ENCODE measurements around the gene SMARCAL1. TPM values are rescaled to one million over a fixed set of nuclear protein-coding genes. Genes with fewer than 3 reads are reported as not detected.

Gene SMARCAL1
- total and polyA plus RNA-seq, 9 of the 15 experiments (the other 6 are each of a cell fraction or from before 2014, with no cell fraction given) = 8.2 to 27.9 (median 12.4) TPM

DNA sequence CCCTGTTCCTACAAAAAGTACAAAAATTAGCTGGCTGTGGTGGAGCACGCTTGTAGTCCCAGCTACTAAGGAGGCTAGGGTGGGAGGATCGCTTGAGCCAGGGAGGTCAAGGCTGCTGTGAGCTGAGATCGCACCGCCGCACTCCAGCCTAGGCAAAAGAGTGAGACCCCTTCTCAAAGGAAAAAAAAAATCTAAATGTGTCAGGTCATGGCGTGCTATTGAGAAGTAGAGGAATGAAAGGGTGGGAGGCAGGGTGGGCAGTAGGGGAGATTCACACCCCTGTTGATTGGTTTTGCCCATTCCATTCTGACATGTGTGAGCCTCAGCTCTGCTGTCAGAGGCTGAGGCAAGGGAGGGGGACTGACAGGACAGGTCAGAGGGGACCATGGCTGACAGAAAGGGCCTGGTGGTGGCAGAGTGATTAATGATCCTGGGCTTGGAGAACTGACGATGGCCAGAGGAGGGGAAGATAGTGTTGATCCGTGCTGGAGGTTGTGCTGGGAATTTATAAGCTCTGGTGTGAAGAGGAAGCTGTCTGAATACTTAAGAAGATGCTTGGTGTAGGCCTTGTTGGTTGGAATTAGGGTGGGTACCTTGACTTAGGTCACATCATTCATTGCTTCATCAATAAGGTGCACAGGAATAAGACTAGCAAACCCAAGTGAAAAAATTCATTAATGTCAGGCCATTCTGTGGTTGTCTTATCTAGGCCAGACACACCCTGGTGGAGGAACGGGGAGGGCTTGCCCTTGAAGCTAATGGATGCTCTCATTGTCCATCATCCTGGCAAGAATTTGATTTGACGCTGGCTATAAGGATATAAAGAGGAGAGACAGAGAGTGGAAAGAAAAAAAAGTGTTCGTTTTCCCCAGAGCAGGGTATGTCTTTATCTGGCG, 19.1 kb upstream of the SMARCAL1 start (continued):
- TF ChIP-seq FIP1L1 (IDR thresholded peaks at IDR 0.05; ENCODE audit: low read depth, low read length, poor library complexity, severe bottlenecking) (no peak), SMARCA5 (IDR thresholded peaks at IDR 0.05) (no peak), CBX1 (IDR thresholded peaks at IDR 0.05; ENCODE audit: low read depth) (no peak), HCFC1 (IDR thresholded peaks at IDR 0.05; ENCODE audit: low read depth, low read length) (no peak), WHSC1 (IDR thresholded peaks at IDR 0.05; ENCODE audit: low read length) (no peak), ZNF583 (CRISPR knock-in tag; IDR thresholded peaks at IDR 0.05) (no peak), ZNF184 (CRISPR knock-in tag; IDR thresholded peaks at IDR 0.05) (no peak), TBP (optimal IDR thresholded peaks at IDR 0.05; ENCODE audit: low read depth, low read length) (no peak), ZBTB43 (CRISPR knock-in tag; IDR thresholded peaks at IDR 0.05) (no peak), ESRRA (IDR thresholded peaks at IDR 0.05; ENCODE audit: borderline replicate concordance, low read depth) (peak; percentile 27; the same call in 1 of the 2 replicates), ZNF24 (IDR thresholded peaks at IDR 0.05) (peak; percentile 81), ZNF780A (CRISPR knock-in tag; IDR thresholded peaks at IDR 0.05) (no peak), TAF9B (IDR thresholded peaks at IDR 0.05; ENCODE audit: partially characterized antibody) (no peak), TCF3 (CRISPR knock-in tag; IDR thresholded peaks at IDR 0.05) (peak; percentile 71), NBN (IDR thresholded peaks at IDR 0.05; ENCODE audit: low read depth) (no peak), SUPT5H (IDR thresholded peaks at IDR 0.05) (no peak)
- TF ChIP-seq, protein P1, sequence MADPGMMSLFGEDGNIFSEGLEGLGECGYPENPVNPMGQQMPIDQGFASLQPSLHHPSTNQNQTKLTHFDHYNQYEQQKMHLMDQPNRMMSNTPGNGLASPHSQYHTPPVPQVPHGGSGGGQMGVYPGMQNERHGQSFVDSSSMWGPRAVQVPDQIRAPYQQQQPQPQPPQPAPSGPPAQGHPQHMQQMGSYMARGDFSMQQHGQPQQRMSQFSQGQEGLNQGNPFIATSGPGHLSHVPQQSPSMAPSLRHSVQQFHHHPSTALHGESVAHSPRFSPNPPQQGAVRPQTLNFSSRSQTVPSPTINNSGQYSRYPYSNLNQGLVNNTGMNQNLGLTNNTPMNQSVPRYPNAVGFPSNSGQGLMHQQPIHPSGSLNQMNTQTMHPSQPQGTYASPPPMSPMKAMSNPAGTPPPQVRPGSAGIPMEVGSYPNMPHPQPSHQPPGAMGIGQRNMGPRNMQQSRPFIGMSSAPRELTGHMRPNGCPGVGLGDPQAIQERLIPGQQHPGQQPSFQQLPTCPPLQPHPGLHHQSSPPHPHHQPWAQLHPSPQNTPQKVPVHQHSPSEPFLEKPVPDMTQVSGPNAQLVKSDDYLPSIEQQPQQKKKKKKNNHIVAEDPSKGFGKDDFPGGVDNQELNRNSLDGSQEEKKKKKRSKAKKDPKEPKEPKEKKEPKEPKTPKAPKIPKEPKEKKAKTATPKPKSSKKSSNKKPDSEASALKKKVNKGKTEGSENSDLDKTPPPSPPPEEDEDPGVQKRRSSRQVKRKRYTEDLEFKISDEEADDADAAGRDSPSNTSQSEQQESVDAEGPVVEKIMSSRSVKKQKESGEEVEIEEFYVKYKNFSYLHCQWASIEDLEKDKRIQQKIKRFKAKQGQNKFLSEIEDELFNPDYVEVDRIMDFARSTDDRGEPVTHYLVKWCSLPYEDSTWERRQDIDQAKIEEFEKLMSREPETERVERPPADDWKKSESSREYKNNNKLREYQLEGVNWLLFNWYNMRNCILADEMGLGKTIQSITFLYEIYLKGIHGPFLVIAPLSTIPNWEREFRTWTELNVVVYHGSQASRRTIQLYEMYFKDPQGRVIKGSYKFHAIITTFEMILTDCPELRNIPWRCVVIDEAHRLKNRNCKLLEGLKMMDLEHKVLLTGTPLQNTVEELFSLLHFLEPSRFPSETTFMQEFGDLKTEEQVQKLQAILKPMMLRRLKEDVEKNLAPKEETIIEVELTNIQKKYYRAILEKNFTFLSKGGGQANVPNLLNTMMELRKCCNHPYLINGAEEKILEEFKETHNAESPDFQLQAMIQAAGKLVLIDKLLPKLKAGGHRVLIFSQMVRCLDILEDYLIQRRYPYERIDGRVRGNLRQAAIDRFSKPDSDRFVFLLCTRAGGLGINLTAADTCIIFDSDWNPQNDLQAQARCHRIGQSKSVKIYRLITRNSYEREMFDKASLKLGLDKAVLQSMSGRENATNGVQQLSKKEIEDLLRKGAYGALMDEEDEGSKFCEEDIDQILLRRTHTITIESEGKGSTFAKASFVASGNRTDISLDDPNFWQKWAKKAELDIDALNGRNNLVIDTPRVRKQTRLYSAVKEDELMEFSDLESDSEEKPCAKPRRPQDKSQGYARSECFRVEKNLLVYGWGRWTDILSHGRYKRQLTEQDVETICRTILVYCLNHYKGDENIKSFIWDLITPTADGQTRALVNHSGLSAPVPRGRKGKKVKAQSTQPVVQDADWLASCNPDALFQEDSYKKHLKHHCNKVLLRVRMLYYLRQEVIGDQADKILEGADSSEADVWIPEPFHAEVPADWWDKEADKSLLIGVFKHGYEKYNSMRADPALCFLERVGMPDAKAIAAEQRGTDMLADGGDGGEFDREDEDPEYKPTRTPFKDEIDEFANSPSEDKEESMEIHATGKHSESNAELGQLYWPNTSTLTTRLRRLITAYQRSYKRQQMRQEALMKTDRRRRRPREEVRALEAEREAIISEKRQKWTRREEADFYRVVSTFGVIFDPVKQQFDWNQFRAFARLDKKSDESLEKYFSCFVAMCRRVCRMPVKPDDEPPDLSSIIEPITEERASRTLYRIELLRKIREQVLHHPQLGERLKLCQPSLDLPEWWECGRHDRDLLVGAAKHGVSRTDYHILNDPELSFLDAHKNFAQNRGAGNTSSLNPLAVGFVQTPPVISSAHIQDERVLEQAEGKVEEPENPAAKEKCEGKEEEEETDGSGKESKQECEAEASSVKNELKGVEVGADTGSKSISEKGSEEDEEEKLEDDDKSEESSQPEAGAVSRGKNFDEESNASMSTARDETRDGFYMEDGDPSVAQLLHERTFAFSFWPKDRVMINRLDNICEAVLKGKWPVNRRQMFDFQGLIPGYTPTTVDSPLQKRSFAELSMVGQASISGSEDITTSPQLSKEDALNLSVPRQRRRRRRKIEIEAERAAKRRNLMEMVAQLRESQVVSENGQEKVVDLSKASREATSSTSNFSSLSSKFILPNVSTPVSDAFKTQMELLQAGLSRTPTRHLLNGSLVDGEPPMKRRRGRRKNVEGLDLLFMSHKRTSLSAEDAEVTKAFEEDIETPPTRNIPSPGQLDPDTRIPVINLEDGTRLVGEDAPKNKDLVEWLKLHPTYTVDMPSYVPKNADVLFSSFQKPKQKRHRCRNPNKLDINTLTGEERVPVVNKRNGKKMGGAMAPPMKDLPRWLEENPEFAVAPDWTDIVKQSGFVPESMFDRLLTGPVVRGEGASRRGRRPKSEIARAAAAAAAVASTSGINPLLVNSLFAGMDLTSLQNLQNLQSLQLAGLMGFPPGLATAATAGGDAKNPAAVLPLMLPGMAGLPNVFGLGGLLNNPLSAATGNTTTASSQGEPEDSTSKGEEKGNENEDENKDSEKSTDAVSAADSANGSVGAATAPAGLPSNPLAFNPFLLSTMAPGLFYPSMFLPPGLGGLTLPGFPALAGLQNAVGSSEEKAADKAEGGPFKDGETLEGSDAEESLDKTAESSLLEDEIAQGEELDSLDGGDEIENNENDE (IDR thresholded peaks at IDR 0.05; ENCODE audit: low read depth, low read length) = no peak

Data from K562 (cell line).